GM18909 (cell line): ENCODE results near the gene MYORG.
"Not testable (repeated sequence)": the region's sequence is repeated elsewhere in the genome, so short reads cannot be mapped to it uniquely, and the experiment has no call there.

Experiments
- ATAC-seq: cut with Tn5 transposase; IDR thresholded peaks from one replicate; pipeline ENCODE4 v1.9.1; 2021; ENCODE audit warnings: mild to moderate bottlenecking; ENCODE audit not compliant: unreplicated experiment, poor library complexity

MYORG gene

DNA sequence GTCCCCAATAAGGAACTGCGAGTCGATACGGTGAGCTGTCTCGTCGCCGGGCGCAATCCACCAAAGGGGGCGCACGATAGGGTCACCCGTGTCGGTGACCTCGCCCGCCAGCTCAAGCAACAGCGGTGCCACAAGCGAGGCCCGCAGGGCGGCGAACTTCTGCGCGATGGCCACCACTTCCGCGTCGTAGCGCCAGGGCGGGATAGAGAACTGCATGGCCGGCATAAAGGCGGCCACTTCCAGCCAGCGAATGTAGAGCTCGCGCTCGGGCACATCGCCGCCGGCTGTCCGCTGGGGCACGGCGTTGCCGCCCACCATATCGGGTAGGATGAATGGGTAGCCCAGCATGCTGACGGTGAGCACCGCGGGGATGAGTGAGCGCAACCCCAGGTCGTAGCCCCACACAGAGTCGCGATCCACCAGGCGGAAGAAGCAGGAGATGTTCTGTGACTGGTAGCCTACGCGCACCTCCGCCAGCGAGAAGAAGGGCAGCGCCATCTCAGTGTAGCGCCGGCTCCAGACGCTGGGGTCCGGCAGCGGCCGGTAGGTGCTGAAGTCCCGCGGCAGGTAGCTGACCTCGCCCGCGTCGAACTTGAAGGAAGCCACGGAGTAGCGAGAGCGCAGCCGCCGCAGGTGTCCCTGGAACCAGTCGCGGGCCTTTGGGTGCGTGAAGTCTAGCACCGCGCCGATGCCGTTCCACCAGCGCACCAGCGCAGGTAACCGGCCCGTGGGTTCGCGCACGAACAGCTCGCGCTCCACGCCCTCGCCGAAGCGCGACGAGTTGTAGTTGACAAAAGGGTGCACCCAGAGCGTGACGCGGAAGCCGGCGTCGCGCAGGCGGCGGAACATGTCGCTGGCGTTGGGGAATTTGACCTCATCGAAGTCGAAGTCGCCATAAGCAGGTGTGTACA lies 5.5 kb downstream of the MYORG start:
- ATAC-seq: no peak

DNA sequence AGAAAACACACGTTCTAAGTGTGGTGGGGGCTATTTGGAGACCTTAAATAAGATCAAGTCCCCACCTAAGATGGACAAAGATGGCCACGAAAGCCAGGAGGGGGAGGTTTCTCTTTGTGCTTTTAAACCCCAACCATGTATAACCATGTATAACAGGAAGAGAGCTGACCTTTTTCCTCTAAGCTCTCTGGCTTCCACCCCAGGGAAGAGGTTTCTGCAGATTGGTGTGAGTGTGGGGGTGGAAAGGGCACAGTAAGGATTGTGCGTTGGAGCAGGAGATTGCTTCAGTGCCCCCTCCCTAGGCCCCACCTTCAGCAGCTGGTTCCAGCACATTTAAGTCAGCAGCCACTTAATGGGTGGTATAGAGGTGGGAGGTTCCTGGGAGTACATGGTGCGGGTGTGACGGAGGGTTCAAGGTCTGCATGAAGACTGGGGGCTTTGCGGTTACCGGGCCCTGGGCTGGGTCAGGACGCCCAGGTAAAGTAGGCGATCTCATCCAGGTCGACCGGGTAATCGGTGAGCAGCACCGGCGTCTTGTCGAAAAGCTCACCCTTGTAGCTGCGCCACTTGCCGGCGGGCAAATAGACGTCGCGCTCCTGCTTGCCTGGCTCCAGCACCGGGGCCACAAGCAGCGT lies 6.2 kb downstream of the MYORG start:
- no peak for ATAC-seq

DNA sequence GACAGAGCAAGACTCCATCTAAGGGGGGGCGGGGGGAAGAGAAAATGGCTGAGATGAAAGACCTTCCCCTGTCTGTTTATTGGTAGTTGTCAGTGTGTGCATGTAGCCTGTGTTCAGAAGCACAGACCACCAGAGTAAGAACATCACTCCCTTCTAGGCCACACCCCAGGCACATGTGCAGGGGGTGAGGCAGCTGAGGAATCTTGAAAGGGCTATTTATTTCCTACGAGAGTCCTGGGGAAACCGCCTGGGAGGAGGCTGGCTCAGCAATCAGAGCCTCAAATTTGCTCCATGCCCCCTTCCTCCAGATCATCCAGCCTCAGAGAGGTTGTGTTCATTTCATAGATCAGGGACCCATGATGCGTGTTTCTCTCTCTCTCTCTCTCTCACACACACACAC lies 7.1 kb downstream of the MYORG start:
- ATAC-seq: no peak

DNA sequence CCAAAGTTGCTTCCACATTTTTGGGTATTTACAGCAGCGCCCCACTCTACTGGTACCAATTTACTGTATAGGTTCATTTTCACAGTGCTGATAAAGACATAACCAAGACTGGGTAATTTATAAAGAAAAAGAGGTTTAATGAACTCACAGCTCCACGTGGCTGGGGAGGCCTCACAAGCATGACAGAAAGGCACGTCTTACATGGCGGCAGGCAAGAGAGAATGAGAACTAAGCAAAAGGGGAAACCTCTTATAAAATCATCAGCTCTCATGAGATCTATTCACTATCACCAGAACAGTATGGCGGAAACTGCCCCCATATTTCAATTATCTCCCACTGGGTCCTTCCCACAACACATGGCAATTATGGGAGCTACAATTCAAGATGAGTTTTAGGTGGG lies 7.9 kb downstream of the MYORG start:
- not testable (repeated sequence) for ATAC-seq

DNA sequence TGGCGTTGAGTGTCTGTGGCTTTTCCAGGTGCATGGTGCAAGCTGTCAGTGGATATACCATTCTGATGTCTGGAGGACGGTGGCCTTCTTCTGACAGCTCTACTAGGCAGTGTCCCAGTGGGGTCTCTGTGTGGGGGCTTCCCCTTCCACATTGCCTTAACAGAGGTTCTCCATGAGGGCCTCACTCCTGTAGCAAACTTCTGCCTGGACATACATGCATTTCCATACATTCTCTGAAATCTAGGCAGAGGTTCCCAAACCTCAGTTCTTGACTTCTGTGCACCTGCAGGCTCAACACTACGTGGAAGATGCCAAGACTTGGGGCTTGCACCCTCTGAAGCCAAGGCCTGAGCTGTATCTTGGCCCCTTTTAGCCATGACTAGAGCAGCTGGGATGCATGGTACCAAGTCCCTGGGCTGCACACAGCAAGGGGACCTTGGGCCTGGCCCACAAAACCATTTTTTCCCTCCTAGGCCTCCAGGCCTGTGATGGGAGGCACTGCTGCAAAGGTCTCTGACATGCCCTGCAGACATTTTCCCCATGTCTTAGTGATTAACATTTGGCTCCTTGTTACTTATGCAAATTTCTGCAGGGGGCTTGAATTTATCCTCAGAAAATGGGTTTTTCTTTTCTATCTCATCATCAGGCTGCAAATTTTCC lies 8.8 kb downstream of the MYORG start:
- ATAC-seq: not testable (repeated sequence)

DNA sequence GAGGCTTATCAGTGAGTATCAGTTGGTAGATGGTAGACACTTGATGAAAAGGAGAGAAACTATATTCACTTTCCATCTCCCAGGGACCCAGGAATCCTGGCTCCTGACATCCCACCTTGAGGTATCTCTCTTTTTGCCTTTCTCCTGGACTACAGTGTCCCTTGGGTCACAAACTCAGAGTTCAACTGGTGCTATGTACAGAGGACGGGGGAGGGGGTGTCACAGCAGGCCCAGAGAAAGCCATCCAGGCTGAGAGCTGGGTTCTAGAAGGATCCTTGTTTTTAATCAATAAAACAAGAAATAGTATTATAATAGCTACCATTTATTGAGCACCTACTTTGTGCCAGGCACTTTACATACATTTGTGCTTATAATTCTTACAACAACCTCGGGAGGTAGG lies 10.3 kb downstream of the MYORG start:
- no peak for ATAC-seq

DNA sequence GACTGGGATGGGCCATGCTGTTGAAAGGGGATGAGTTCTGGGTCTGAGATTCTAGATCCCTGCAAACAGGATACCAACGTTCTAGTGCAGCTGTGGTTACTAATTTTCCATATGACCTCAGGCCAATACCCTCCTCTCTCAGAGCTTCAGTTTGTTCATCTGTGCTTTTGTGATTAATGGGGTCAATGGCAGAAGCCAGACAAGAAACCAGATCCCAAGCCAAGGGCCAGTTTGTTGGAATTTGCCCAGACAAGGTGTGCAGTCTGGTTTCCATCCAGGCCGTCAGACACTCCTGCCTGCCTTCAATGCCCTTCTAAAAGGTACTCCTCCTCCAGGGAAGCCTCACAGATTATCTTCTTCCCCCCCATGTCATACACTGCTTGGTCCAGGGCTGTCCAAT lies 11.4 kb downstream of the MYORG start:
- no peak for ATAC-seq

DNA sequence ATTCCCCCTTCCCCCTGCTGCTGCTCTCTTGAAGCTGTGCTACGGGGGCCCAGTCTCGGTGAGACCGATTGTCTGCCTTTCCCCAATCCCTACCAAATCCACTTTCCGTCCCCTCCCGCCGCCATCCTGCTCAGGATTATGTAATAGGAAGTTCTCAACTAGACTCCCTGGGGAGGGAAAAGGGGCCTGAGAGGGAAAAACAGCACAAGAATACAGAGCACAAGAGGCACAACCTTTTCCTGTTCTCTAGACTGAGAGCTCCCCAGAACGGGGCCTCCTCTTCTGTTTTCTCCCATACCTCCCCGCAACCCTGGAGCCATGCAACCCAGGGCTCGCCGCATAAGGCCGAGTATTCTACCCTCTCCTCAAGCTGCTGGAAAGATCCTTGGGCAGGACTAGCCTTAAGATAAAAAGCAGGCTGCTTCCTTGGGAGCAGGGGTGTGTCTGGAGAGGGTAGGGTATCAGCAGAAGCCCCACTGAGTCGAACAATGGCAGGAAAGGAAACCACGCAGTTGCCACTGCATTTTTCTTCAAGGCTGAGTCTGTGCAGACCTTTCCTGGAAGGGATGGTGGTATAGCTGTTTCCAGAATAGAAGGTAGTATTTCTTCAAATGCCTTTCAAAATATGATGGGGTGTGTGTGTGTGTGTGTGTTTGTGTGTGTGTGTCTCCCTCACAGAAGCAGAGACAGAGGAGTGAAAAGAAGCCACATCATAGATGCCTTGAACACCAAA lies 12.9 kb downstream of the MYORG start:
- ATAC-seq: no peak

DNA sequence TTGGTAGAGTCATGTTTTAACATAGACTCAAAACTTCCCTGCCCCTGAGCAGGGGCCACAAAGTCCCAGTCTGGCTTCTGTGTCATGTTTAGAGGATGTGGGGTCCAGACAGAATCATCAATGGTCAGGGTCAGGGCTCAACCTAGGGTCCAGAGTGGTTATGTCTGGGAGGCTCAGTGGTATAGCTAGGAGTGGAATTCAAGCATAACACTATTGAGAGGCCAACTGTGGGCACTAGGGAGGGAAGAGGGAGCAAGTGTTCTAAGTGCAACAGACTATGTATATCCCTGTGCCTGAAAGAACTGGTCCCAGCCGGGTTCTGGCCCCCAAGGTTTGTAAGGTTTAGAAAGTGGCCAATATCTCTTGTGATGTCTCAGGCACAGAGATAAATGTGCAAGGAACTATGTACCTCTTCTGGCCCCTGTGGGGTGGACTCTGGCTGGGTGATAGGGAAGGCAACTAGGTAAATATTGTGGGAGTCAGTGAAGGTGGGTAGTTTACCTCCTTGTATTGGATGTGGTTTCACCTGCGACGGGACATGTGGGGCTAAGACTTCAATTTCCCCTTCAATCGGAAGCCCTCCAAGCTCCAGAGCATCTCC lies 14.0 kb downstream of the MYORG start:
- no peak for ATAC-seq

DNA sequence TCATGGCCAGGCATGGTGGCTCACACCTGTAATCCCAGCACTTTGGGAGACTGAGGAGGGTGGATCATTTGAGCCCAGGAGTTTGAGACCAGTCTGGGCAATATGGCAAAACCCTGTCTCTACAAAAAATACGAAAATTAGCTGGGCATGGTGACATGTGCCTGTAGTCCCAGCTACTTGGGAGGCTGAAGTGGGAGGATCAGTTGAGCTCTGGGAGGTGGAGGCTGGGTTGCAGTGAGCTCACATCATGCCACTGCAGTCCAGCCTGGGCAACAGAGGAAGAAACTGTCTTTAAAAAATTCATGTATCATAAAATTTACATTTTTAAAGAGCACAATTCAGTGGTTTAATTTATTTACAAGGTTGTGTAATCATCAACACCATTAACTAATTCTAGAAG lies 23.7 kb downstream of the MYORG start:
- ATAC-seq: not testable (repeated sequence)

DNA sequence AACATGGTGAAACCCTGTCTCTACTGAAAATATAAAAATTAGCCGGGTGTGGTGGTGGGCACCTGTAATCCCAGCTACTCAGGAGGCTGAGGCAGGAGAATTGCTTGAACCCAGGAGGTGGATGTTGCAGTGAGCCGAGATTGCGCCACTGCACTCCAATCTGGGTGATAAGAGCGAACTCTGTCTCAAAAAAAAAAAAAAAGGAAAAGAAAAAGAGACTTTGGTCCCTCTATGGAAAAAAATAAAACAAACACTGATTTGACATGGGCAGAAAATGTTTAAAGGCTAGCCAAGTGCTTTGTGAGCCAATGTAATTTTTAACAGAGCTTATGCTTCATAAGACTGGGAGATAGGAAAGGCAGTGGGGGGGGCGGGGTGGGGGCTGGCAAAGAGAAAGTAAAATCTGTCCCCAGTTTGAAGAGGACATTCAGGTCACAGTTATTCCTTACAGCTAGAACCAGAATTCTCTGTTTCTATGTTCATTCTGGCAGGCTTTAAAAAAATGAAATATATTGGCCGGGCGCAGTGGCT lies 24.5 kb downstream of the MYORG start:
- not testable (repeated sequence) for ATAC-seq

DNA sequence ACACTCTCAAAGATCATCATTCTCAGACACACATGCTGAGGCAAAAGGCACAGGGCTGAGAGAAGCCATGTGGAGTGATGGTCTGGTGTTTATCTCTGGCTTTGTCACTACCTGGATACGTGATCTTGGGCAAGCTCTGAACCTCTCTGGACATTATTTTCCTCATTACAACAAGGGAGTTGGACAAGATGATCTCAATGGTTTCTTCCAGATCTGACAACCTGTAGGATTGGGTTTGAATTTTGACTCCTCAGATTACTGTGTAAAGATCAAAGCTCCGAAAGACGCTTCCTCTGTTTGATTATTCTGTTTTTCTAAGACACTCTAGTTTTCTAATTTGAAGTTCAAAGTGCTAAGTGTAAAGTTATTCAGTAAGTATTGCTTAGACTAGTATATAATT lies 27.4 kb downstream of the MYORG start:
- ATAC-seq: no peak

DNA sequence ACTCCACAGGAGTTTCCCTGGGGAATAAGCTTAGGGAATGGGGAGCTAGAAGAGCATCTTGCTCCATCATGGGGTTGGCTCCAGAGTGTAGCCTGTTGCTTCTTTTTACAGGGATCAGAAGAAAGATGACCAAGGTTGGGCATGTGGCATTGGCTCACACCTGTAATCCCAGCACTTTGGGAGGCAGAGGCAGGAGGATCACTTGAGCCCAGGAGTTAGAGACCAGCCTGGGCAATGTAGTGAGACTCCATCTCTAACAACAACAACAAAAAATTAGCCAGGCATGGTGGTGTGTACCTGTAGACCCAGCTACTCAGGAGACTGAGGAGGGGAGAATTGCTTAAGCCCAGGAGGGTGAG lies 28.9 kb downstream of the MYORG start:
- no peak for ATAC-seq

DNA sequence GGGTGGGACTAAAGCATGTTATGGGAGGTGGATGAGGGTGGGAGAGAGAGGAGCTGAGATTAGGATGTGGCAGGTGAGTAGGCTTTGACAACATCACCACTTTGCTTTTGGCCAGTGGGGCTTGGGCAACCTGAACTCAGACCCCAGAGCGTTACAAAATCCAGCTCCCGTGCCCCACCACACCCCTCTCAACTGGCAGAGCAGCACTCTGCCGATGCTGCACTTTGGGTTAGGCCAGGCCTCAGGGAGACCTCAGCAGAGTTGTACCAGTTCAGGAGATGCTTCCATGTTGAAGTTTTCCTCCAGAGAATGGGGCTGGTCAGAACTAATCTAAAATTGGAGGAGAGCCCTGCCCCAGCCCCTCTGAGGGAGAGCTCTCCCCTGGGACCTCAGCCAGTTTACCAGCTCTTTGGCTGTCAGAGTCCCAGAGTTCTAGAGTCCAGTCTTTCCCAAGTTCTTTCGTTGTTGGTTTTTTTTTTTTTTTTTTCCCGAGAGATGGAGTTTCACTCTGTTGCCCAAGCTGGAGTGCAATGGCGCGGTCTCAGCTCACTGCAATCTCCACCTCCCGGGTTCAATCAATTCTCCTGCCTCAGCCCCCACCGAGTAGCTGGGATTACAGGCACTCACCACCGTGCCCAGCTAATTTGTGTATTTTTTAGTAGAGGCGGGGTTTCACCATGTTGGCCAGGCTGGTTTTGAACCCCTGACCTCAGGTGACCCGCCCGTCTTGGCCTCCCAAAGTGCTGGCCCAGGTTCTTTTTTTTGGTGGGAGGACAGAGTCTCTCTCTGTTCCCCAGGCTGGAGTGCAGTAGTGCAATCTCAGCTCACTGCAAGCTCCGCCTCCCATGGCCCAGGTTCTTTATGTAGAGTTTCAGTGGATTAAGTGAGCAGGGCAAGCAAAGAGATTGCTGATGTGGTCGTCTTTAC lies 29.6 kb downstream of the MYORG start:
- no peak for ATAC-seq

DNA sequence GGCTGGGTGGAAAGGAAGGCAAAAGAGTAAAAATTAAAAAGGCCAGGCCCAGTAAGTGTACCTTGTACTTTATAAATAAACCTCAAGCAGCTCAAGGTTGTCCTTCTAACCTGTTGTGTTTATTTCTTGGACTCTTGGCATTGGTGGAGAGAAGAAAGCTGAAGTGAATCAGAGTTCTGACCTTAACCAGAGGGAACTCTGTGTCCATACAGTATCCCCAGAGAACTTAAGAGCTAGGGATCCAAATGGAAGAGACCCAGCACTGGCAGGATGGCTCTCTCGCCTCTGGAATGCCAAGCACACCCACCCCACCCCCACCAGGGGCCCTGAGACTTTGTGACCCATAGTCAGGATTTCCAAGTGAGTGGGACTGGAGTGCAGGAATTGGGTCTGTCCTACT lies 33.1 kb downstream of the MYORG start:
- no peak for ATAC-seq

DNA sequence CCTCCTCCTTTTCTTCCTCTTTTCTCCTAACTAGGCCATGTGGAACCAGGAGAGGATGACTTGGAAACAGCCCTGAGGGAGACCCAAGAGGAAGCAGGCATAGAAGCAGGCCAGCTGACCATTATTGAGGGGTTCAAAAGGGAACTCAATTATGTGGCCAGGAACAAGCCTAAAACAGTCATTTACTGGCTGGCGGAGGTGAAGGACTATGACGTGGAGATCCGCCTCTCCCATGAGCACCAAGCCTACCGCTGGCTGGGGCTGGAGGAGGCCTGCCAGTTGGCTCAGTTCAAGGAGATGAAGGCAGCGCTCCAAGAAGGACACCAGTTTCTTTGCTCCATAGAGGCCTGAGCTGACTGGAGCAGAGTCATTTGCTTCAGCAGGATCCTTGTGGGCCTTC lies 33.6 kb downstream of the MYORG start:
- no peak for ATAC-seq

DNA sequence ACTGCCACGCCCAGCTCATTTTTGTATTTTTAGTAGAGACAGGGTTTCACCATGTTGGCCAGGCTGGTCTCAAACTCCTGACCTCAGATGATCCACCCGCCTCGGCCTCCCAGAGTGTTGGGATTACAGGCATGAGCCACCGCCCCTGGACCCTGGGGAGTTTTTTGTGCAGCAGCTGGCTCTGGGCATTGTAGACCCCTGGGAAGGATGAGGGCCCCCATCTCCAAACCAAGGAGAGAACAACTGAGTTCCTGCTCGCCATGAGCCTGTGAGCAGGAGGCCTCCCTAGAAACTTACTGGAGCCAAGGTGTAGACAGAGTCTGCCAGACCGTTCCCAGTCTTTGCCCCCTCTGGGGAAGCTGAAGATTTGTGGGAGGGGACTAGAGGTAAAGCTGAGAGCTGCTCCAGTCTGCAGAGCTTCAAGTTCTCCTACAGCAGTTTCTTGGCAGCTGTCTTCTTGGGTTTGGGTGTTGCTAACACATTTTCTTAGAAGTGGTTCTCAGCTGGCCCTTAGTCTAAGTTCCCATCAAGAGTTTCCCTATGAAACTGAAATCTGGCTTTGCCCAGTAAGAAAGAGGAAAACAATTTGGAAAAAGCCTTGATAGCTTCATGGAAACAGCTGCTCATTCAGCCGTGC lies 34.9 kb downstream of the MYORG start:
- ATAC-seq: no peak

DNA sequence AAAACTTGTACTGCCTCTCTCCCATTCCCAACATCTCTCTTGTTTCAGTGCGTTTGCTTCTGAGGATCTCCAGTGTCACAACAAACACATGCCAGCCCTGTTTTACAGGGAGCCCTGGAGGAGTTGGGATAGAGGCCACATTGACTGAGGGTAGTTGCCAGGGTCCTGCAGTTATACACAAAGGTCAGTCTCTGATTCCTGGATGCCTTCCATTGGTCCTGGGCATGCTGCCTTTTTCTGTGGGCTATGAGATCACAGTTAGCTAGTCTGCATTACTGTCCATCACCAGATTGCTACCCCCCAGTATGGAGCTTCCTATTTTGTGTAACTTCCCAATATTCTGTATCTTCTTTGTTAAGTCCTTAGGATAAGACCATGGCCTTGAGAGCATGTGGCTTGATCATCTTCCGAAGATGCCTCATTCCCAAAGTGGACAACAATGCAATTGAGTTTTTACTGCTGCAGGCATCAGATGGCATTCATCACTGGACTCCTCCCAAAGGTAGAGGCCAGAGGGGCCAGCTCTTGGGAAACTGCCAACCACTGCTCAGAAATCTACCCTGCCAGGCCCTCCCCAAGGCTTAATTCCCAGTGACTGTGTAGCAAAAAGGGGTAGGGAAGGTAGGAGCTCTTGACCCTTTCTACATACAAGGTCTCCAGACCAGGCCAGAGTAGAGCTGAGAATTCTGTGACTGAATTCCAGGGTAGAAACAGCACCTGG lies 37.9 kb downstream of the MYORG start:
- no peak for ATAC-seq
